Erythroblast (primary cell): ENCODE data around the gene ATRX.
"Not testable (repeated sequence)": the region's sequence is repeated elsewhere in the genome, so short reads cannot be mapped to it uniquely, and the experiment has no call there.

Source experiments
- DNase-seq, 2 experiments: peaks; one replicate each; lab custom pipeline; 2025; lab: John Stamatoyannopoulos, UW
- GATA1 ChIP-seq: IDR thresholded peaks from 2 replicates; pipeline ENCODE4 v1.6.1; 2011; ENCODE audit warnings: low read depth, mild to moderate bottlenecking, control low read depth, low read length, moderate library complexity
- POLR2A ChIP-seq: IDR thresholded peaks from 2 replicates; pipeline ENCODE4 v1.6.1; 2011; ENCODE audit warnings: mild to moderate bottlenecking, low read length

ATRX gene

DNA sequence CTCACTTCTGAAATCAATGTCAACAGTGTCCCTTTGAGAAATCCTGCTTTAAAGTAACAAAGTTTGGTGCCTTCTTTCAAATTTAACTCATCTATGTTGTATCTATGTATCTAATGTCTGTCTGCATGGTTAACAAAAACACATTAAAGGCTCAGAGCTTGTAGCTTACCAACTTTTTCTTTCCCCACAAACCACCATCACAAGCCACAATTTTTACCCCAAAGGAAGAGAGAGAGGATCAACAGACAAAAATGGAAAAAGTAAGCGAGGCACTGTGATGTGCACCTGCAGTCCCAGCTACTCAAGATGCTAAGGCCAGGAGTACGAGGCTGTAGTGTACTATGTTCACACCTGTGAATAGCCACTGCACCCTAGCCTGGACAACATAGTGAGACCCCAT is 17.2 kb downstream of the ATRX start:
- TF ChIP-seq GATA1 = no peak
- TF ChIP-seq POLR2A = no peak

DNA sequence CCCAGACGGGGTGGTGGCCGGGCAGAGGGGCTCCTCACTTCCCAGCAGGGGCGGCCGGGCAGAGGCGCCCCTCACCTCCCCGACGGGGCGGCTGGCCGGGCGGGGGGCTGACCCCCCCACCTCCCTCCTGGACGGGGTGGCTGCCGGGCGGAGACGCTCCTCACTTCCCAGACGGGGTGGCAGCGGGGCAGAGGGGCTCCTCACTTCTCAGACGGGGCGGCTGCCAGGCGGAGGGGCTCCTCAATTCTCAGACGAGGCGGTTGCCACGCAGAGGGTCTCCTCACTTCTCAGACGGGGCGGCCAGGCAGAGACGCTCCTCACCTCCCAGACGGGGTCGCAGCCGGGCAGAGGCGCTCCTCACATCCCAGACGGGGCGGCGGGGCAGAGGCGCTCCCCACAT is 19.8 kb downstream of the ATRX start:
- DNase-seq = not testable (repeated sequence)

More for the DNA sequence above, 17.2 kb downstream of the ATRX start:
- no peak for DNase-seq

DNA sequence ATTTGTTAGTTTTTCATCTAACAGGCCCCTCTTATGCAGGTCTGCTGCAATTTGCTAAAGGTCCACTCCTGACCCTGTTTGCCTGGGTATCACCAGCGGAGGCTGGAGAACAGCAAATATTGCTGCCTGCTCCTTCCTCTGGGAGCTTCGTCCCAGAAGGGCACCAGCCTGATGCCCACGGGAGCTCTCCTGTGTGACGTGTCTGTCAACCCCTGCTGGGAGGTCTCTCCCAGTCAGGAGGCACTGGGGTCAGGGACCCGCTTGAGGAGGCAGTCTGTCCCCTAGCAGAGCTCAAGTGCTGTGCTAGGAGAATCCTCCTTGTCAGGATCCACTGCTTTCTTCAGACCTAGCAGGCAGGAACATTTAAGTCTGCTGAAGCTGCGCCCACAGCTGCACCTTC is 30.5 kb downstream of the ATRX start:
- TF ChIP-seq POLR2A (no peak), GATA1 (no peak)

DNA sequence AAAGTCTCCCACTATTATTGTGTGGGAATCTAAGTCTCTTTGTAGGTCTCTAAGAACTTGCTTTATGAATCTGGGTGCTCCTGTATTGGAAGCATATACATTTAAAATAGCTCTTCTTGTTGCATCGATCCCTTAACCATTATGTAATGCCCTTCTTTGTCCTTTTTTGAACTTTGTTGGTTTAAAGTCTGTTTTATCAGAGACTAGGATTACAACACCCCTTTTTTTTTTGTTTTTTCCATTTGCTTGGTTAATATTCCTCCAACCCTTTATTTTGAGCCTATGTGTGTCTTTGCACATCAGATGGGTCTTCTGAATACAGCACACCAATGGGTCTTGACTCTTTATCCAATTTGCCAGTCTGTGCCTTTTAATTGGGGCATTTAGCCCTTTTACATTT is 32.1 kb downstream of the ATRX start:
- DNase-seq = not testable (repeated sequence)

More for the DNA sequence above, 30.5 kb downstream of the ATRX start:
- no peak for DNase-seq

DNA sequence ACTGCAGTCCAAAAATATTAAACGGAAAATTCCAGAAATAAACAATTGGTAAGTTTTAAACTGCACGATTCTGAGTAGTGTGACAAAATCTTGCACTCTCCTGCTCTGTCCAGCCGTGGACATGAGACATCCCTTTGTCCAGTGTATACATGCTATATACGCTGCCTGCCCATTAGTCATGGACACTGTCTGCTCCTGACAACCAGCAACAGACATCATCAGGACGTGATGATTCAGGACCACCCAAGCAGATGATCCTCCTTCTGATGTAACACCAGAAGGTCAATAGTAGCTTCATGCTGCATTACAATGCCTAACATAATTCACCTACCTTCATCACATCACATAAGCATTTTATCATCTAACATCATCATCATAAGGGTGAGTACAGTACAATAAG is 36.3 kb downstream of the ATRX start:
- TF ChIP-seq POLR2A (no peak), GATA1 (no peak)
- DNase-seq = no peak

DNA sequence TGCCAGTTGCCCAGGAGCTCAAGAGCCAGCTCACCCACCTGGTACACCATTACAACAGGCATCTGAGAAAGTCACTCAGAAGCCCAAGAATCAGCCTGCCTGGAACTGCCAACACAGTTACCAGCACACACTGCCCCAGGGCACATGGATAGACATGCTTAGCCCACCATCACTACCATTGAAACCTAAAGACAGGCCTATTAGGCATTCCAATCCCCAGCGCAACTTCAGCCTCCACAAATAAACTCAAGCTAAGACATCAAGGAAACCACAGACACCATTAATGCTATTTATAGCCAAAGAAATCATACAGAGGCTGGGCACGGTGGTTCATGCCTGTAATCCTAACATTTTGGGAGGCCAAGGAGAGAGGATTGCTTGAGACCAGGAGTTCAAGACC is 42.3 kb downstream of the ATRX start:
- no peak for TF ChIP-seq POLR2A
- TF ChIP-seq GATA1 = no peak

DNA sequence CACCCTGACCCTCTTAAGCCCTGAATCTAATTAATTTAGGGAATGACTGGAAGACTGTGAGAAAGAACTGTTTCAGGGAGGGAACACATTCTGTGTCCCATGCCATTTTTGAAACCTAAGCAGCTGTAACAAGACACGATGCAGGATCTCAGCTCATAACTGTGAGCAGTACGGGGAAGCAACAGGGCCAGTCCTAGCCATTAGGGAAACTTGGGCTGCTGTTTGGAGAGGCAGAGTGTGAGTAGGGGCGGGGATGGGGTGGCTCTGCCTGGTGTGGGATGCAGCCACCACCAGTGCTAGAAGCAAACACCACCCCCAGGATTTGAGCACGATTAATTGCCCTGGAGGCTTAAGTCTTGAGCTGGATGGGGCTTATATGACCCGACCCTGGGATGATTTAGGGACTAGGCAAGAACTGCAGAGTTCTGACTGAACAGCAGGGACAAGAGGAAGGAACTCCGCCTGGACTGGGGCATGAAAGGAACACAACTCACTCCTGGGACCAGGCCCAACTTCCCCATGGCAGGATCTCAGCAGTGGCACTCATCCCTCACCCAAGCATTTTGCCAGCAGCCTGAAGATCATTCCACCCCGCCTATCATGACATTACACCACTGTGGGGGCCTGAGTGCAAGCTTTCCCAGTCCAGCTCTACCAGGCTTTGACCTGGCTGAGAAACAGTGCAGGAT is 43.1 kb downstream of the ATRX start:
- DNase-seq = no peak
- no peak for TF ChIP-seq POLR2A
- TF ChIP-seq GATA1 = no peak

More for the DNA sequence above, 42.3 kb downstream of the ATRX start:
- no peak for DNase-seq

DNA sequence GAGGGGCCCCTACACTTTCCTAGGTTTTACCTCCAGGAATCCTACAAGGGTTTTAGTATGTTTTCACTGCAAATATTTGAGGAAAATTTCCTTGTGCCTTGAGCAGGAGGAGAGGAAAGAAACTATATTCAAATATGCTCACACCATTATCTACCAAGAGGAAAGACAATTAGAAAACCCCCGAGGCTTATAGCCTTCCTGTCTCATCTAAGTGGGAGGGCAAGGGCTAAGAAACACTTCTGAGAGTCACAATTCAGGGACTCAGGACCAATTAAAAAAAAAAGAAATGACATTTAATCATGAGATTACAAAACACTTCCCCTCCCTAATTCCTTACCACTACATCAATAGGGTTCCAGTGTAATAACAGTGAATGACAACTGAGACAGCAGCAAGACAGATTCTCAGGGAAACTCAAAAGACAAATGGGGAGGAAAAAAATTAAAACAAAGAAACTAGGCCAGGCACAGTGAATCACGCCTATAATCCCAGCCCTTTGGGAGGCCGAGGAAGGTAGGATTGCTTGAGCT is 45.6 kb downstream of the ATRX start:
- no peak for DNase-seq
- TF ChIP-seq POLR2A (no peak), GATA1 (no peak)

DNA sequence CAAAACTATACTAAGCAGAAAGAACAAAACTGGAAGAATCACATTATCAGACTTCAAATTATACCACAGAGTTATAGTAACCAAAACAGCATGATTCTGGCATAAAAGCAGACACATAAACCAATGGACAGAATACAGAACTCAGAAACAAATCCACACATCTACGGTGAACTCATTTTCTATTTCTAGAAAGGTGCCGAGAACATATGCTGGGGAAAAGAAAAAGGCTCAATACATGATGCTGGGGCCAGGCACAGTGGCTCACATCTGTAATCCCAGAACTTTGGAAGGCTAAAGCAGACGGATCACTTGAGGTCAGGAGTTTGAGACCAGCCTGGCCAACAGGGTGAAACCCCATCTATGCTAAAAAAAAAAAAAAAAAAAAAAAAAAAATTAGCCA is 52.7 kb downstream of the ATRX start:
- no peak for DNase-seq
- TF ChIP-seq GATA1 (no peak), POLR2A (no peak)

DNA sequence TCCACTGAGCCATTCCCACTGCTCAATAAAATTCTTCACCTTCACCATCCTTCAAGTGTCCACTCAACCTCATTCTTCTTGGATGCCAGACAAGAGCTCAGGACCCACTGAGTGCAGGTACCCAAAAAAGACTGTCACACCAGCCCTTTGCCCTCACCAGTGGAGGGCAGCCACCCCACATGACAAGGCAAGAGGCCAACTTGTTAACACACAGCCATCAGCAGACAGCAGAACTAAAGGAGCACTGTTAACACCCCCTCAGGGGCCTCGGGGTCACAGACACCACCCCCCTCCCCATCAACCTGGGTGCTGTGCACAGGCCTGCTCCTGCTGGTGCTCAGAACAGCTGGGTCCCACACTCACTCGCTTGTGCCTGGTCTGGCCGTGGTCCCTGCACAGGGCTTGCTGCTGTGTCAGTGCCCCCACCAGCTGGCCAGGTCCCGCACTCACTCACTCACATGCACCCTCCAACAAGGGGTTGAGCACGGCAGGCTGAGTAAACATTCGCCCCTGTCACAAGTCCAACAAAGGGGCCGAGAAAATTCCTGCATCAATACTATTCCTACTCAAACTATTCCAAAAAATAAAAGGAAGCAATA is 54.1 kb downstream of the ATRX start:
- peak; percentile 2 to 4 for DNase-seq
- TF ChIP-seq POLR2A (no peak), GATA1 (no peak)

DNA sequence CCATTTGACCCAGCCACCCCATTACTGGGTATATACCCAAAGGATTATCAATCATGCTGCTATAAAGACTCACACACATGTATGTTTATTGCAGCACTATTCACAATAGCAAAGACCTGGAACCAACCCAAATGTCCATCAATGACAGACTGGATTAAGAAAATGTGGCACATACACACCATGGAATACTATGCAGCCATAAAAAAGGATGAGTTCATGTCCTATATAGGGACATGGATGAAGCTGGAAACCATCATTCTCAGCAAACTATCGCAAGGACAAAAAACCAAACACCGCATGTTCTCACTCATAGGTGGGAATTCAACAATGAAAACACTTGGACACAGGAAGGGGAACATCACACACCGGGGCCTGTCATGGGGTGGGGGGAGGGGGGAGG is 59.9 kb downstream of the ATRX start:
- DNase-seq = not testable (repeated sequence)

DNA sequence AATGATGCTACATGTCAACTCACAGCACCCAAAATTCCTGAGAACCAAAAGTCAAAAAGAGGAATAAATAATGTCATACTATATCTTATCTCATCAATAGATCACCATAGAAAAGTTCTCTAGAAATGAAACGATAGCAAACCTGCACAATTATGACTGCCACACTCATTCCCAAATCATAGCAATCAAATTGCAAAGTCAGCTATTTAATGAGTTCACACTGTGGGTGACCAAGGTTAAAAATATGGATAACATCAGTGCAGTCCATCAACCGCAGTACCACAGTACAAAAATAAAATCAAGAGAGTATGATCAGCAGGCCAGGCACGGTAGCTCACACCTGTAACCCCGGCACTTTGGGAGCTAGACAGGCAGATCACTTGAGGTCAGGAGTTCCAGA is 62.3 kb downstream of the ATRX start:
- DNase-seq = no peak
- no peak for TF ChIP-seq POLR2A
- no peak for TF ChIP-seq GATA1

DNA sequence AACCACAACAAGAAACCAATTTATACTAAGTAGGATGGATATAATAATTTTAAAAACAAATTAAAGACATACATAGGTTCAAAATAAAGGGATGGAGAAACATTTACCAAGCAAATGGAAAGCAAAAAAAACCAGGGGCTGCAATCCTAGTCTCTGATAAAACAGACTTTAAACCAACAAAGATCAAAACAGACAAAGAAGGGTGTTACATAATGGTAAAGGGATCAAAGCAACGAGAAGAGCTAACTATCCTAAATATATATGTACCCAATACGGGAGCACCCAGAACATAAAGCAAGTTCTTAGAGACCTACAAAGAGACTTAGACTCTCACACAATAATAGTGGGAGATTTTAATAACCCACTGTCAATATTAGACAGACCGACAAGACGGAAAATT is 66.6 kb downstream of the ATRX start:
- TF ChIP-seq GATA1 (no peak), POLR2A (no peak)

DNA sequence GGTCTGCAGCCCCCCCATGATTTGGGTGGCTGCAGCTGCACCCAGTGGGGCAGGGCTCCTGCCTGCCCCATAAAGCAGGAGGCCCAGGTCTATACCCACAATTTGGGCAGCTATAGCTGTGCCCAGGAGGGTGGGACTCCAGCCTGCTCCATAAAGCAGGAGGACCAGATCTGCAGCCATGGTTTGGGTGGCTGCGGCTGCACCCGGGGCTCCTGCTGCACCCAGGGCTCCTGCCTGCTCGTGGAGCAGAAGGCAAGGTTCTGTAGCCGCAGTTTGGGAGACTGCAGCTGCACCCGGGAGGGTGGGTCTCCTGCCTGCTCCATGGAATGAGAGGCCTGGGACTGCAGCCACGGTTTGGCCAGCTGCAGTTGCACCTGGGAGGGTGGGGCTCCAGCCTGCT is 81.1 kb downstream of the ATRX start:
- no peak for DNase-seq
- TF ChIP-seq POLR2A (no peak), GATA1 (no peak)

More for the DNA sequence above, 66.6 kb downstream of the ATRX start:
- no peak for DNase-seq

DNA sequence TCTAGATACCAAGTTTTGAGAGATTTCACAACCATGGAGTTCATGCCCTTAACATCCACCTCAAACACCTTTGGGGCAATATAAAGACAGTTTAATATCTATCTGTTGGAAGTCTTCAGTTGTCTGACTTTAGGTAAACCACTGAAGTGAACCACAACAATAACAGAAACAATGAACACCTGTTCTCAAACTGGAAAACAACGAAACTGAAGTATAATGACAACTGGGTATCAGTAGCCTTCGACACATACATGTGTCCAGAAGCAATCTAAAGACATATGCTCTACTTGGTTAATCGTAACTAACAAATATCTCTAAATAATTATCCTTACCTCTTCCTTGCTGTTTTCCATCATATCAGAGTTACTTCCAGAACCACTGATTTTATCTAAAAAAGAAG is 87.8 kb downstream of the ATRX start:
- TF ChIP-seq GATA1 (no peak), POLR2A (no peak)
- DNase-seq = no peak

DNA sequence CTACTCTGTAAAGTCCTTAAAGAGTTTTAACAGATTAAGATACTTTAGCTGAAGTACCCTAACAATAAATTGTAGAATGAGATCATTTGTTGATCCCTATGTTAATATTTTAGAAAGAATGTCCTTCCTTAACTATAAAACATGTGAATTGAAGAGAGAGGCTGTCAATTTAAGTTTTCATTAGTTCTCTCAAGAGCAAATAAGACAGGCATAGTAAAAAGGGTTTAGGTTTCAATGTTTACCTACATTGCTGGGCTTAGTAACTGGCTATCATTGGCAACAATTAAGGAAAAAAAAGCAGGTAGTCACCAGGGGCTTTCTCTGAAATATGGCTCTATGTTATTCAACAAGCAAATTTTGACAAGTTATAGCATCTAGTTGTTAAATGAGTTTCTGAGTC is 91.5 kb downstream of the ATRX start:
- TF ChIP-seq GATA1 (no peak), POLR2A (no peak)
- no peak for DNase-seq
